ENCODE results near the gene MYO10.

Gene MYO10

GRCh38 chr5:16777432-16777831, 158.7 kb downstream of the MYO10 start:
- no peak overlapping the region for H3K27ac ChIP-seq
- TF ChIP-seq, protein P1, sequence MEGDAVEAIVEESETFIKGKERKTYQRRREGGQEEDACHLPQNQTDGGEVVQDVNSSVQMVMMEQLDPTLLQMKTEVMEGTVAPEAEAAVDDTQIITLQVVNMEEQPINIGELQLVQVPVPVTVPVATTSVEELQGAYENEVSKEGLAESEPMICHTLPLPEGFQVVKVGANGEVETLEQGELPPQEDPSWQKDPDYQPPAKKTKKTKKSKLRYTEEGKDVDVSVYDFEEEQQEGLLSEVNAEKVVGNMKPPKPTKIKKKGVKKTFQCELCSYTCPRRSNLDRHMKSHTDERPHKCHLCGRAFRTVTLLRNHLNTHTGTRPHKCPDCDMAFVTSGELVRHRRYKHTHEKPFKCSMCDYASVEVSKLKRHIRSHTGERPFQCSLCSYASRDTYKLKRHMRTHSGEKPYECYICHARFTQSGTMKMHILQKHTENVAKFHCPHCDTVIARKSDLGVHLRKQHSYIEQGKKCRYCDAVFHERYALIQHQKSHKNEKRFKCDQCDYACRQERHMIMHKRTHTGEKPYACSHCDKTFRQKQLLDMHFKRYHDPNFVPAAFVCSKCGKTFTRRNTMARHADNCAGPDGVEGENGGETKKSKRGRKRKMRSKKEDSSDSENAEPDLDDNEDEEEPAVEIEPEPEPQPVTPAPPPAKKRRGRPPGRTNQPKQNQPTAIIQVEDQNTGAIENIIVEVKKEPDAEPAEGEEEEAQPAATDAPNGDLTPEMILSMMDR (IDR thresholded peaks at IDR 0.05) = no peak
- H3K4me3 ChIP-seq = no peak overlapping the region
- no peak for DNase-seq (ENCODE audit: low spot score)

GRCh38 chr5:16776611-16777251, 159.4 kb downstream of the MYO10 start:
- H3K27ac ChIP-seq = no peak overlapping the region
- no peak for DNase-seq (ENCODE audit: low spot score)
- H3K4me3 ChIP-seq = no peak overlapping the region
- TF ChIP-seq, protein P1 (IDR thresholded peaks at IDR 0.05) = no peak

DNA sequence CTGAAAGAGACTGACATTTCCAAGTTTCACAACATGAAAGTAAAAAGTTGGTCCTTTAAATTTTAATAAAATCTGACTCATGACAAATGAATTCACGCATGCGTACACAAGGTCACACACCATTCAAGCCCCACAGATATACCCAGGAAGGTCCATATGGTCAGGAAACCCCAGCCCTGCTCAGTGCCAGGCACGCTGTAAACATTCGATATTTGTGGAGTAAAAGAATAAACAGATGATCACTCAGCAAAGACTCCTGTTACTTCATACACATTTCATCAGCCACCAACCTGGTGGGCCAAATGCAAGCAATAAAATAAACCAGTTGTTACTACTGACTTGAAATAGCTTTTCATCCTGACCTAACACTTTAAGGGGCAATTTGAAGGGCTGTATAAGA, 161.3 kb downstream of the MYO10 start:
- Histone ChIP-seq H3K27ac (no peak overlapping the region), H3K4me3 (no peak overlapping the region)
- TF ChIP-seq, protein P1 (IDR thresholded peaks at IDR 0.05) = no peak
- no peak for DNase-seq (ENCODE audit: low spot score)

GRCh38 chr5:16773991-16774390, 162.1 kb downstream of the MYO10 start:
- no peak overlapping the region for H3K4me3 ChIP-seq
- TF ChIP-seq, protein P1 (IDR thresholded peaks at IDR 0.05) = no peak
- no peak for DNase-seq (ENCODE audit: low spot score)
- no peak overlapping the region for H3K27ac ChIP-seq

DNA sequence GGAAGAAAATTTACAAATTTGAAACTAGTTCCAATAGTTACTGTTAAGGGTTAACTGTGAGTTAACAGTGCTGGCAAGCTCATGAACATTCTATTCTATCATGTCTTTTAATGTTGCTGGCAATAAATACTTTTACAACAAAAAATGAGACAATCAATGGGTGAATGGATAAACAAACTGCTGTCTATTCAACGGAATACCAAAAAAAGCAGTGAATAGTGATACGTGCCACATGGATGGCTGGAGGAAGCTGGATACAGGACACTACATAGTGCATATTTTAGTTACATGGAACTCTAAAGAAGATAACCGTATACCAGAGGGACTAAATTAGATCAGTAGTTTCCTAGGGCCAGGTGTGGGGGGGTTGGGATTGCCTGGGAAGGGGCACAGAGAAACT, 163.5 kb downstream of the MYO10 start:
- TF ChIP-seq, protein P1 (IDR thresholded peaks at IDR 0.05) = no peak
- H3K4me3 ChIP-seq = no peak overlapping the region

GRCh38 chr5:16768184-16768583, 167.9 kb downstream of the MYO10 start:
- no peak overlapping the region for H3K4me3 ChIP-seq
- TF ChIP-seq, protein P1 (IDR thresholded peaks at IDR 0.05) = no peak
- H3K27ac ChIP-seq = no peak overlapping the region
- no peak for DNase-seq (ENCODE audit: low spot score)

More for the DNA sequence above, 163.5 kb downstream of the MYO10 start:
- no peak overlapping the region for H3K27ac ChIP-seq
- DNase-seq (ENCODE audit: low spot score) = no peak

DNA sequence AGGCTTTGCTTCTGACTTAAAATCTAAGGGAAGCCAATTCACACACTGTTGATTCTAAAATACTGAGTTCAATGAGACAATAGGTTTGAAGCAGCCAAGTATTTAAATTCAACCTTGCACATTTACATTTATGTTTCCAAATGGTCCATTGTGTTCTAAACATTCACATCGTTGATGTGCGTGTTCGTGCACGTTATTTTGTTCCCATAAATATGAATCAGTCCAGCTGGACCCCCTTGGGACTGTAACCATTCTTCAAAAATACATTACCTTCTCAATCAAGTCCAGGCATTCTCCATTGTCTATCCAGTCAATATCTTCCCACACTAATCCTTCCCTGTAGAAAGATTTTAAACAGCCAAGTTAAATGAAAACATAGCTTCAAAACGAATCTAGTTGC, 172.9 kb downstream of the MYO10 start:
- H3K27ac ChIP-seq = no peak overlapping the region
- TF ChIP-seq, protein P1 (IDR thresholded peaks at IDR 0.05) = no peak
- DNase-seq (ENCODE audit: low spot score) = no peak
- no peak overlapping the region for H3K4me3 ChIP-seq
